H1 (cell line): Measurements from ENCODE around the gene FAM149A. TPM values are rescaled to one million over a fixed set of nuclear protein-coding genes. Genes with fewer than 3 reads are reported as not detected.

Experiments
- CTCF ChIA-PET: fragments of 300-600 bp; sonication (Branson Sonifier 250); formaldehyde crosslinking; loops from one replicate; lab custom pipeline; 2021; ENCODE audit not compliant: partially characterized antibody; lab: Charles Lee
- POLR2A ChIA-PET: fragments of 300-600 bp; sonication (Branson Sonifier 250); formaldehyde crosslinking; loops from one replicate; lab custom pipeline; 2021; ENCODE audit warnings: inconsistent platforms; ENCODE audit not compliant: partially characterized antibody; lab: Charles Lee
- DNase-seq, 2 experiments: peaks; one replicate each; pipeline versions ENCODE4 v3.0.0 to v3.0.0-alpha.2; 2010 to 2022; ENCODE audit warnings: low spot score in 2 of 2, low read depth in 1 of 2, mixed read lengths in 1 of 2
- FAIRE-seq: peaks from 2 replicates; lab custom pipeline; 2011; peaks lifted over from hg19 to GRCh38; lab: Jason Lieb, UNC
- H2AFZ ChIP-seq: 2 replicates; pipeline ENCODE4 v1.8.1; 2012; ENCODE audit warnings: low read length, inconsistent platforms
- H2AK5ac ChIP-seq: 2 replicates; pipeline ENCODE4 v1.6.1; 2013; ENCODE audit warnings: low read depth, low read length
- H2BK120ac ChIP-seq: replicated peaks from 2 replicates; pipeline ENCODE3; 2013; ENCODE audit warnings: low read depth, low read length, inconsistent platforms
- H2BK12ac ChIP-seq: 2 replicates; pipeline ENCODE4 v1.6.1; 2013; ENCODE audit warnings: low read depth, low read length
- H2BK15ac ChIP-seq: 2 replicates; pipeline ENCODE4 v1.6.1; 2013; ENCODE audit warnings: low read length
- H2BK20ac ChIP-seq: 2 replicates; pipeline ENCODE4 v1.6.1; 2013; ENCODE audit warnings: low read length
- H2BK5ac ChIP-seq: 2 replicates; pipeline ENCODE4 v1.6.1; 2013; ENCODE audit warnings: low read depth, low read length
- H3K14ac ChIP-seq: 2 replicates; pipeline ENCODE4 v1.6.1; 2013; ENCODE audit warnings: inconsistent platforms; ENCODE audit not compliant: insufficient read length
- H3K18ac ChIP-seq: 2 replicates; pipeline ENCODE4 v1.6.1; 2013; ENCODE audit warnings: low read length; ENCODE audit errors: extremely low read depth
- H3K23ac ChIP-seq: 2 replicates; pipeline ENCODE4 v1.6.1; 2013; ENCODE audit warnings: inconsistent platforms; ENCODE audit not compliant: insufficient read length
- H3K23me2 ChIP-seq: 2 replicates; pipeline ENCODE4 v1.6.1; 2013; ENCODE audit warnings: low read depth, low read length
- H3K27ac ChIP-seq: 2 replicates; pipeline ENCODE4 v1.6.1; 2011; ENCODE audit warnings: low read depth, low read length, inconsistent platforms
- H3K27me3 ChIP-seq, 4 experiments: replicated peaks in 1 of 4; 1 replicate in 1 of 4; 2 replicates in 3 of 4; pipeline versions ENCODE4 v1.6.1 to v1.8.1; 2011 to 2013; ENCODE audit warnings: low read length in 3 of 4, mild to moderate bottlenecking in 3 of 4, inconsistent platforms in 2 of 4, mixed read lengths in 2 of 4, moderate library complexity in 1 of 4; ENCODE audit not compliant: control insufficient read depth in 3 of 4, insufficient read depth in 3 of 4; ENCODE audit errors: extremely low read depth in 1 of 4
- H3K36me3 ChIP-seq, 4 experiments: 2 replicates each; pipeline versions ENCODE4 v1.6.1 to v1.8.1; 2011 to 2013; ENCODE audit warnings: mild to moderate bottlenecking in 4 of 4, low read length in 3 of 4, moderate library complexity in 2 of 4, control low read depth in 1 of 4, inconsistent platforms in 1 of 4; ENCODE audit not compliant: insufficient read depth in 4 of 4, control insufficient read depth in 2 of 4
- H3K4ac ChIP-seq: replicated peaks from 2 replicates; pipeline ENCODE3; 2013; ENCODE audit warnings: low read length, low read depth, mixed read lengths, inconsistent platforms; ENCODE audit not compliant: insufficient read length
- H3K4me1 ChIP-seq, 4 experiments: replicated peaks in 1 of 4; 1 replicate in 1 of 4; 2 replicates in 3 of 4; pipeline versions ENCODE4 v1.6.1 to v1.8.1; 2011 to 2013; ENCODE audit warnings: low read length in 3 of 4, inconsistent platforms in 2 of 4, mixed read lengths in 1 of 4; ENCODE audit not compliant: insufficient read depth in 4 of 4, control insufficient read depth in 3 of 4
- H3K4me2 ChIP-seq, 2 experiments: 2 replicates each; pipeline versions ENCODE4 v1.6.1 to v1.8.1; 2011 to 2013; ENCODE audit warnings: low read depth in 2 of 2, low read length in 2 of 2, control low read depth in 1 of 2, inconsistent platforms in 1 of 2, mild to moderate bottlenecking in 1 of 2; ENCODE audit not compliant: insufficient read depth in 1 of 2
- H3K4me3 ChIP-seq, 4 experiments: fragments of 200-600, 300-600 bp in 1 of 4; sonication (generic), shearing (Covaris generic), sonication (Bioruptor Twin) in 1 of 4; 2 replicates each; pipeline versions ENCODE4 v1.5.1 to v1.8.1; 2011 to 2016; ENCODE audit warnings: low read length in 4 of 4, low read depth in 3 of 4, control low read depth in 2 of 4, inconsistent platforms in 2 of 4, mild to moderate bottlenecking in 2 of 4, mixed read lengths in 1 of 4, moderate library complexity in 1 of 4; ENCODE audit not compliant: insufficient read depth in 2 of 4; ENCODE audit errors: extremely low read depth in 1 of 4
- H3K56ac ChIP-seq: replicated peaks from 2 replicates; pipeline ENCODE3; 2013; ENCODE audit warnings: low read depth, mild to moderate bottlenecking, mixed read lengths, low read length, inconsistent platforms; ENCODE audit not compliant: insufficient read length
- H3K79me1 ChIP-seq: 2 replicates; pipeline ENCODE4 v1.6.1; 2013; ENCODE audit warnings: low read depth, low read length, control low read depth
- H3K79me2 ChIP-seq, 2 experiments: 2 replicates each; pipeline versions ENCODE4 v1.6.1 to v1.8.1; 2012 to 2013; ENCODE audit warnings: low read length in 2 of 2, mild to moderate bottlenecking in 2 of 2, inconsistent platforms in 1 of 2; ENCODE audit not compliant: insufficient read depth in 2 of 2, control insufficient read depth in 1 of 2
- H3K9ac ChIP-seq, 4 experiments: replicated peaks in 1 of 4; 1 replicate in 1 of 4; 2 replicates in 3 of 4; pipeline versions ENCODE4 v1.6.1 to v1.8.1; 2011 to 2013; ENCODE audit warnings: low read depth in 3 of 4, low read length in 3 of 4, control low read depth in 2 of 4, mild to moderate bottlenecking in 2 of 4, moderate library complexity in 2 of 4, inconsistent platforms in 1 of 4; ENCODE audit errors: extremely low read depth in 1 of 4
- H3K9me3 ChIP-seq, 2 experiments: 2 replicates each; pipeline versions ENCODE4 v1.6.1 to v1.8.1; 2012 to 2013; ENCODE audit warnings: mild to moderate bottlenecking in 2 of 2, moderate library complexity in 2 of 2, control low read depth in 1 of 2, inconsistent platforms in 1 of 2, low read depth in 1 of 2, low read length in 1 of 2, mixed read lengths in 1 of 2; ENCODE audit not compliant: insufficient read depth in 2 of 2
- H4K20me1 ChIP-seq, 2 experiments: replicated peaks in 1 of 2; 2 replicates each; pipeline versions ENCODE3 to v1.8.1; 2011 to 2013; ENCODE audit warnings: inconsistent platforms in 2 of 2, low read length in 2 of 2, mild to moderate bottlenecking in 1 of 2; ENCODE audit not compliant: insufficient read depth in 2 of 2, control insufficient read depth in 1 of 2
- H4K5ac ChIP-seq: 2 replicates; pipeline ENCODE4 v1.6.1; 2013; ENCODE audit warnings: low read length, low read depth, mixed read lengths, inconsistent platforms; ENCODE audit not compliant: insufficient read length
- H4K8ac ChIP-seq: 2 replicates; pipeline ENCODE4 v1.8.0; 2013; ENCODE audit warnings: mild to moderate bottlenecking, moderate library complexity, low read length, inconsistent platforms; ENCODE audit not compliant: insufficient read depth; ENCODE audit errors: extremely low read depth
- H4K91ac ChIP-seq: replicated peaks from 2 replicates; pipeline ENCODE3; 2013; ENCODE audit warnings: low read length, mixed read lengths, inconsistent platforms; ENCODE audit not compliant: insufficient read length
- BRCA1 ChIP-seq: IDR thresholded peaks from 2 replicates; pipeline ENCODE4 v1.6.1; 2012; ENCODE audit warnings: low read depth, low read length, improper control_type of control experiment
- CBX8 ChIP-seq: fragments of 300-800, 300-1000 bp; sonication (generic); IDR thresholded peaks from 2 replicates; pipeline ENCODE4 v1.7.1; 2016; ENCODE audit warnings: low read depth, low read length, borderline replicate concordance
- CREB1 ChIP-seq: IDR thresholded peaks from 2 replicates; pipeline ENCODE4 v1.6.1; 2012; ENCODE audit warnings: inconsistent platforms
- MAFK ChIP-seq: IDR thresholded peaks from 2 replicates; pipeline ENCODE4 v1.6.1; 2012; ENCODE audit warnings: low read depth, mild to moderate bottlenecking, improper control_type of control experiment, low read length
- RBBP5 ChIP-seq: IDR thresholded peaks from 2 replicates; pipeline ENCODE4 v1.7.1; 2012; ENCODE audit warnings: low read depth, mild to moderate bottlenecking, inconsistent platforms, low read length, moderate library complexity, borderline replicate concordance
- SP1 ChIP-seq: IDR thresholded peaks from 2 replicates; pipeline ENCODE4 v1.6.1; 2011; ENCODE audit warnings: low read depth, low read length
- WGBS, 2 experiments: shearing (Covaris generic) in 1 of 2; methylation state at CpG; one replicate each; pipeline versions ENCODE4 v1.1.6 to v1.1.7; 2013 to 2015; ENCODE audit warnings: low lambda C conversion rate in 2 of 2, mixed read lengths in 2 of 2, inconsistent platforms in 1 of 2, low coverage in 1 of 2, missing lambda C conversion rate in 1 of 2; ENCODE audit not compliant: insufficient replicate concordance in 2 of 2, insufficient coverage in 1 of 2, insufficient read length in 1 of 2; ENCODE audit errors: extremely low coverage in 1 of 2, missing lambda C conversion rate in 1 of 2; 5-methylcytosine and 5-hydroxymethylcytosine counted together
- polyA plus RNA-seq, 7 experiments: library from polyadenylated mRNA; depleted of rRNA in 3 of 7; stranded (reverse) in 5 of 7; unstranded in 2 of 7; fragments of >200 nt in 5 of 7; fragments of 200-250 nt in 2 of 7; gene quantifications; 1 replicate in 5 of 7; 2 replicates in 1 of 7; 4 replicates in 1 of 7; pipeline versions ENCODE4 v1.2.1 to v1.2.3, GENCODE V29; 2011 to 2013; ENCODE audit warnings: missing spikeins in 2 of 7, mixed read lengths in 2 of 7
- total RNA-seq: library from RNA; stranded (reverse); fragmentation: NEBNext Ultra II Directional; extraction: Animal tissue kit (Norgen Biotek cat#: 25700); gene quantifications from 2 replicates; pipeline ENCODE4 v1.2.1, GENCODE V29; 2021

FAM149A gene
- total and polyA plus RNA-seq, 2 of the 8 experiments (the other 6 are each of a cell fraction or from before 2014, with no cell fraction given), result 6.1 to 8.5 TPM

DNA sequence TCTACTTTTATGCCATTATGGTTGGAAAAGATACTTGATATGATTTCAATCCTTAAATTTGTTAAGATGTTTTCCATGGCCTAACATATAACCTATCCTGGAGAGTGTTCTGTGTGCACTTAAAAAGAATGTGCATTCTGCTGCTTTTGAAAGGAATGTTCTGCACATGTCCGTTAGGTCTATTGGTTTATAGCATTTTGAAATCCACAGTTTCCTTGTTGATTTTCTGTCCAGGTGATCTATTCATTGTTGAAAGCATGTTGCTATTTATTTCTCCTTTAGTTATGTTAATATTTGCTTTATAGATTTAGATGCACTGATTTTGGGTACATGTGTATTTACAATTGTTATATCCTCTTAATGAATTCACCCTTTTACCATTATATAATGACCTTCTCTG, 117.1 kb downstream of the FAM149A start:
- Histone ChIP-seq H4K5ac (no peak overlapping the region), H3K14ac (no peak overlapping the region), H2AK5ac (no peak overlapping the region), H3K79me2 (no peaks in the 10 kb centered on the region), H2BK5ac (no peak overlapping the region), H4K8ac (no peak overlapping the region), H3K18ac (no peak overlapping the region), H4K91ac (no peak overlapping the region), H3K9ac (no peak overlapping the region), H2BK120ac (no peak overlapping the region), H4K20me1 (no peaks in the 10 kb centered on the region), H3K27me3 (no peaks in the 10 kb centered on the region), H3K27ac (no peak overlapping the region), H3K56ac (no peak overlapping the region), H3K4me3 (no peak overlapping the region), H3K4me2 (no peak overlapping the region), H2AFZ (no peak overlapping the region), H2BK15ac (no peak overlapping the region), H3K79me1 (no peaks in the 10 kb centered on the region), H3K9me3 (peaks cover 13 to 21% of the 10 kb centered on the region in 2 experiments), H3K4me1 (peaks cover 0 to 6% (median 0%) of the 10 kb centered on the region in 4 experiments; a peak in 2 of 7 replicates), H3K36me3 (no peaks in the 10 kb centered on the region; a peak in 1 of 8 replicates), H2BK20ac (no peak overlapping the region), H3K4ac (no peak overlapping the region), H3K23me2 (no peaks in the 10 kb centered on the region), H3K23ac (no peak overlapping the region), H2BK12ac (no peak overlapping the region)
- CTCF ChIA-PET, result no interaction called here
- POLR2A ChIA-PET, result no interaction called here
- DNase-seq, result no peak
- WGBS, 2 experiments, result 92% methylated on average over 1 of the region's 1 CpG; no CpG with 5 or more reads in 1 of the 2 experiments
- FAIRE-seq, result peak; percentile 13
- TF ChIP-seq MAFK (no peak), BRCA1 (no peak), RBBP5 (no peak), CBX8 (no peak), CREB1 (no peak), SP1 (no peak)
